Body of pancreas (tissue), 4 donors: ENCODE results near the gene TCF3. TPM values are rescaled to one million over a fixed set of nuclear protein-coding genes. Genes with fewer than 3 reads are reported as not detected.

Experiments used
- ATAC-seq: fragments of 150-250 bp; one replicate; pipeline ENCODE4 v1.9.1; 2016
- DNase-seq, 4 donors: peaks; one replicate each; pipeline ENCODE4 v3.0.0-alpha.2; 2019
- H3K27ac ChIP-seq, 4 donors: fragments of 200-600 bp; sonication (generic); 1 replicate in 3 of 4; 2 replicates in 1 of 4; pipeline versions ENCODE4 v1.5.1 to v1.6.1; 2016 to 2019; ENCODE audit warnings: mild to moderate bottlenecking in 1 of 4, mixed read lengths in 1 of 4, moderate library complexity in 1 of 4
- H3K27me3 ChIP-seq, 2 donors: fragments of 200-600 bp; sonication (generic); one replicate each; pipeline ENCODE4 v1.6.0; 2016; ENCODE audit warnings: mild to moderate bottlenecking in 1 of 2
- H3K36me3 ChIP-seq, 2 donors: fragments of 200-600 bp; sonication (generic); replicated peaks in 1 of 2; 2 replicates each; pipeline ENCODE4 v1.5.1; 2016; ENCODE audit warnings: low read depth in 2 of 2; ENCODE audit not compliant: insufficient read depth in 1 of 2
- H3K4me1 ChIP-seq: fragments of 200-600 bp; sonication (generic); one replicate; pipeline ENCODE4 v1.6.0; 2016
- H3K4me3 ChIP-seq, 2 donors: fragments of 200-600 bp; sonication (generic); 1 replicate in 1 of 2; 2 replicates in 1 of 2; pipeline ENCODE4 v1.5.1; 2016 to 2019
- H3K9me3 ChIP-seq, 3 donors: fragments of 200-600 bp; sonication (generic); 1 replicate in 2 of 3; 2 replicates in 1 of 3; pipeline ENCODE4 v1.5.1; 2016
- CTCF ChIP-seq, 7 experiments: fragments of 450-650 bp in 4 of 7; fragments of 200-600 bp in 3 of 7; sonication (generic) in 3 of 7; IDR thresholded peaks; one replicate each; pipeline ENCODE4 v1.5.1; 2016 to 2019; ENCODE audit warnings: antibody characterized with exemption in 7 of 7
- POLR2A ChIP-seq, 3 donors: fragments of 450-650 bp; IDR thresholded peaks; one replicate each; pipeline ENCODE4 v1.6.1; 2016; ENCODE audit warnings: antibody characterized with exemption in 3 of 3, mild to moderate bottlenecking in 2 of 3
- WGBS, 2 donors: methylation state at CpG; one replicate each; pipeline ENCODE4 v1.1.5; 2017; 5-methylcytosine and 5-hydroxymethylcytosine counted together
- intact Hi-C: fragments of 100-400 bp; cut with DNase I; formaldehyde crosslinking; loops from one replicate; pipeline ENCODE4 v1.15.1; 2023
- total RNA-seq, 2 donors: library from RNA; depleted of rRNA; stranded (reverse); fragments of >200 nt; gene quantifications; one replicate each; pipeline ENCODE4 v1.1.0, GENCODE V29; 2016

The TCF3 gene
- total RNA-seq, 2 donors from 2014 or later, result 23.7 to 25.4 TPM

GRCh38 chr19:1621021-1621420 lies 31.4 kb downstream of the TCF3 start:
- no peak for DNase-seq
- intact Hi-C loops, result no loop called here
- Histone ChIP-seq H3K4me1 (no peaks in the 10 kb centered on the region), H3K4me3 (no peak overlapping the region), H3K27ac (no peak overlapping the region), H3K9me3 (no peaks in the 10 kb centered on the region), H3K27me3 (no peaks in the 10 kb centered on the region), H3K36me3 (peaks cover 0 to 3% of the 10 kb centered on the region in 2 donors)
- TF ChIP-seq CTCF (IDR thresholded peaks at IDR 0.05) (no peak), POLR2A (IDR thresholded peaks at IDR 0.05) (no peak)
- ATAC-seq, result no peak
- 87 to 95% methylated on average over 3 to 19 of the region's 19 CpGs for WGBS, 2 donors

GRCh38 chr19:1620502-1620901 lies 31.9 kb downstream of the TCF3 start:
- Histone ChIP-seq H3K27me3 (no peaks in the 10 kb centered on the region), H3K27ac (no peak overlapping the region), H3K9me3 (no peaks in the 10 kb centered on the region), H3K4me1 (no peaks in the 10 kb centered on the region), H3K36me3 (peaks cover 0 to 6% of the 10 kb centered on the region in 2 donors), H3K4me3 (no peak overlapping the region)
- 81 to 89% methylated on average over 7 to 9 of the region's 11 CpGs for WGBS, 2 donors
- ATAC-seq (no peak), DNase-seq (no peak)
- TF ChIP-seq CTCF (IDR thresholded peaks at IDR 0.05), result no peak
- TF ChIP-seq POLR2A (IDR thresholded peaks at IDR 0.05), result no peak
- intact Hi-C loops, result no loop called here

- ATAC-seq, result no peak
- Histone ChIP-seq H3K36me3 (peaks cover 3 to 12% of the 10 kb centered on the region in 2 donors), H3K4me3 (no peak overlapping the region), H3K9me3 (no peaks in the 10 kb centered on the region), H3K27ac (no peak overlapping the region), H3K4me1 (no peaks in the 10 kb centered on the region), H3K27me3 (no peaks in the 10 kb centered on the region)
- TF ChIP-seq CTCF (IDR thresholded peaks at IDR 0.05), result no peak
- TF ChIP-seq POLR2A (IDR thresholded peaks at IDR 0.05), result no peak
- intact Hi-C loops, result no loop called here
- 84 to 93% methylated on average over 8 to 17 of the region's 18 CpGs for WGBS, 2 donors
- DNase-seq, result no peak
These were observed 32.7 kb downstream of the TCF3 start for GRCh38 chr19:1619703-1620102.

GRCh38 chr19:1619094-1619439 lies 33.3 kb downstream of the TCF3 start:
- Histone ChIP-seq H3K36me3 (peaks cover 7 to 17% of the 10 kb centered on the region in 2 donors), H3K4me1 (no peaks in the 10 kb centered on the region), H3K27me3 (no peaks in the 10 kb centered on the region), H3K9me3 (no peaks in the 10 kb centered on the region), H3K27ac (no peak overlapping the region), H3K4me3 (no peak overlapping the region)
- no peak for DNase-seq
- ATAC-seq, result no peak
- TF ChIP-seq POLR2A (IDR thresholded peaks at IDR 0.05), result no peak
- no peak for TF ChIP-seq CTCF (IDR thresholded peaks at IDR 0.05)
- intact Hi-C loops, result no loop called here
- 87% methylated on average over 26 of the region's 26 CpGs; no CpG with 5 or more reads in 1 of the 2 donors for WGBS, 2 donors
